ENCODE measurements around the gene SMTN.

SMTN gene

DNA sequence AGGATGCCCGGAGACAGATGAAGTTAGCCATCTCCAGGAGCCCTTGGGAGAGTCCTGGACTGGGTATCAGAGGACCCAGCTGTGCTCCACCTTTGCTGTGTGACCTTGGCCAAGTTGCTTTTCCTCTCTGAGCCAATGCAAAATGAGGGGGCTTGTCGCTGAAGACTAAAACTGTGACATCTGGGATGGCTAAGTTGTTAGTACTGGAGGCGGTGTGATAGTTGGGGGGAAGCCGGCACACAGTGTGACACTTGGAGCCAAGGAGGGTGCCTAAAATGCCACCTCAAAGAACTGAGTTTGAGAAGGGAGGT lies 42.1 kb downstream of the SMTN start:
- Histone ChIP-seq H3K9ac (ENCODE audit: low read length) (peak overlapping the region; percentile 31), H3K4me1 (ENCODE audit: control insufficient read depth, insufficient read depth, low read length) (peaks cover 21% of the 10 kb centered on the region)

DNA sequence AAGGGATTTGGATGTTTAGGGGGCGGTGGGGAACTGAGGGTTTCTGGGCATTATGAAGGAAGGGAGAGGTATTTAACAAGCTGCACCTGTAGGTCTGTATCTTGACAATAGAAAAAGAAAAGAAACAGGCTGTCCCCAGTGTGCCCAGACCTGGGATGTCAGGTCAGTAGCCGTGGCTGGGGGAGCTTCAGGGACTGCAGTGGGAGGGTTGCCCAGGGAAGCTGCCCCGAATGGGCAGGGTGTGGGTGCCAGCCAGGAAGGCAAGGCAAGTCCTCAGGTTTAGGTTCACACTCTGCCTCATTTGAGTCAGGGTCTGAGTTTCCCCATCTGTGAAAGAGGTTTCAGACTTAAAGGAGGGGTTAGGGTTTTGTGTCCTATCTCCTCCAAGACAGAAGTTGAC lies 43.2 kb downstream of the SMTN start:
- no peaks in the 10 kb centered on the region for H3K9me3 ChIP-seq (ENCODE audit: control insufficient read depth, insufficient read depth, low read depth, low read length)
- H3K27ac ChIP-seq (ENCODE audit: low read depth, low read length), result no peak overlapping the region
- H3K4me1 ChIP-seq (ENCODE audit: control insufficient read depth, insufficient read depth, low read length), result peaks cover 21% of the 10 kb centered on the region
- no peak overlapping the region for H3K9ac ChIP-seq (ENCODE audit: low read length)
- no peaks in the 10 kb centered on the region for H3K36me3 ChIP-seq (ENCODE audit: control insufficient read depth, insufficient read depth, low read length)
- no peak overlapping the region for H3K4me3 ChIP-seq (ENCODE audit: low read depth, low read length)
- no peaks in the 10 kb centered on the region for H3K27me3 ChIP-seq (ENCODE audit: control insufficient read depth, insufficient read depth, low read length)

More for the DNA sequence above, 42.1 kb downstream of the SMTN start:
- Histone ChIP-seq H3K27me3 (ENCODE audit: control insufficient read depth, insufficient read depth, low read length) (no peaks in the 10 kb centered on the region), H3K4me3 (ENCODE audit: low read depth, low read length) (peak overlapping the region; percentile 63), H3K36me3 (ENCODE audit: control insufficient read depth, insufficient read depth, low read length) (no peaks in the 10 kb centered on the region), H3K9me3 (ENCODE audit: control insufficient read depth, insufficient read depth, low read depth, low read length) (no peaks in the 10 kb centered on the region), H3K27ac (ENCODE audit: low read depth, low read length) (no peak overlapping the region)

DNA sequence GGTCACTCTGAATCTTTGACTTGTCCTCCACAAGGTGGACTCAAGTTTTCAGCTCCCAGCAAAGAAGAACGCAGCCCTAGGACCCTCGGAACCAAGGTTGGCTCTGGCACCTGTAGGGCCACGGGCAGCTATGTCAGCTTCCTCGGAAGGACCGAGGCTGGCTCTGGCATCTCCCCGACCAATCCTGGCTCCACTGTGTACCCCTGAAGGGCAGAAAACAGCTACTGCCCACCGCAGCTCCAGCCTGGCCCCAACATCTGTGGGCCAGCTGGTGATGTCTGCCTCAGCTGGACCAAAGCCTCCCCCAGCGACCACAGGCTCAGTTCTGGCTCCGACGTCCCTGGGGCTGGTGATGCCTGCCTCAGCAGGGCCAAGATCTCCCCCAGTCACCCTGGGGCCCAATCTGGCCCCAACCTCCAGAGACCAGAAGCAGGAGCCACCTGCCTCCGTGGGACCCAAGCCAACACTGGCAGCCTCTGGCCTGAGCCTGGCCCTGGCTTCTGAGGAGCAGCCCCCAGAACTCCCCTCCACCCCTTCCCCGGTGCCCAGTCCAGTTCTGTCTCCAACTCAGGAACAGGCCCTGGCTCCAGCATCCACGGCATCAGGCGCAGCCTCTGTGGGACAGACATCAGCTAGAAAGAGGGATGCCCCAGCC lies 43.8 kb downstream of the SMTN start:
- Histone ChIP-seq H3K9ac (ENCODE audit: low read length) (no peak overlapping the region), H3K4me3 (ENCODE audit: low read depth, low read length) (no peak overlapping the region), H3K27ac (ENCODE audit: low read depth, low read length) (no peak overlapping the region), H3K9me3 (ENCODE audit: control insufficient read depth, insufficient read depth, low read depth, low read length) (no peaks in the 10 kb centered on the region), H3K36me3 (ENCODE audit: control insufficient read depth, insufficient read depth, low read length) (no peaks in the 10 kb centered on the region), H3K27me3 (ENCODE audit: control insufficient read depth, insufficient read depth, low read length) (no peaks in the 10 kb centered on the region), H3K4me1 (ENCODE audit: control insufficient read depth, insufficient read depth, low read length) (peaks cover 21% of the 10 kb centered on the region)

DNA sequence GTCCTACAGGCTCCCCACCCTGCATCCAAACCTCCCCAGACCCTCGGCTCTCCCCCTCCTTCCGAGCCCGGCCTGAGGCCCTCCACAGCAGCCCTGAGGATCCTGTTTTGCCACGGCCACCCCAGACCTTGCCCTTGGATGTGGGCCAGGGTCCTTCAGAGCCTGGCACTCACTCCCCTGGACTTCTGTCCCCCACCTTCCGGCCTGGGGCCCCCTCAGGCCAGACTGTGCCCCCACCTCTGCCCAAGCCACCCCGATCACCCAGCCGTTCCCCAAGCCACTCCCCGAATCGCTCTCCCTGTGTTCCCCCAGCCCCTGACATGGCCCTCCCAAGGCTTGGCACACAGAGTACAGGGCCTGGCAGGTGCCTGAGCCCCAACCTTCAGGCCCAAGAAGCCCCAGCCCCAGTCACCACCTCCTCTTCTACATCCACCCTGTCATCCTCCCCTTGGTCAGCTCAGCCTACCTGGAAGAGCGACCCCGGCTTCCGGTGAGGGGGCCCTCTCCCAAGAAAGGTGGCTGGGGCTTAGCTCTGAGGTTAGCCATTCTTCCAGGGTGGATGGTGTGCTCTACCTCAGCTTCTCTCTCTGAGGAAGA lies 44.5 kb downstream of the SMTN start:
- no peaks in the 10 kb centered on the region for H3K9me3 ChIP-seq (ENCODE audit: control insufficient read depth, insufficient read depth, low read depth, low read length)
- H3K4me1 ChIP-seq (ENCODE audit: control insufficient read depth, insufficient read depth, low read length), result peaks cover 21% of the 10 kb centered on the region
- H3K4me3 ChIP-seq (ENCODE audit: low read depth, low read length), result no peak overlapping the region
- H3K27me3 ChIP-seq (ENCODE audit: control insufficient read depth, insufficient read depth, low read length), result no peaks in the 10 kb centered on the region
- no peak overlapping the region for H3K9ac ChIP-seq (ENCODE audit: low read length)
- H3K27ac ChIP-seq (ENCODE audit: low read depth, low read length), result no peak overlapping the region
- H3K36me3 ChIP-seq (ENCODE audit: control insufficient read depth, insufficient read depth, low read length), result no peaks in the 10 kb centered on the region

DNA sequence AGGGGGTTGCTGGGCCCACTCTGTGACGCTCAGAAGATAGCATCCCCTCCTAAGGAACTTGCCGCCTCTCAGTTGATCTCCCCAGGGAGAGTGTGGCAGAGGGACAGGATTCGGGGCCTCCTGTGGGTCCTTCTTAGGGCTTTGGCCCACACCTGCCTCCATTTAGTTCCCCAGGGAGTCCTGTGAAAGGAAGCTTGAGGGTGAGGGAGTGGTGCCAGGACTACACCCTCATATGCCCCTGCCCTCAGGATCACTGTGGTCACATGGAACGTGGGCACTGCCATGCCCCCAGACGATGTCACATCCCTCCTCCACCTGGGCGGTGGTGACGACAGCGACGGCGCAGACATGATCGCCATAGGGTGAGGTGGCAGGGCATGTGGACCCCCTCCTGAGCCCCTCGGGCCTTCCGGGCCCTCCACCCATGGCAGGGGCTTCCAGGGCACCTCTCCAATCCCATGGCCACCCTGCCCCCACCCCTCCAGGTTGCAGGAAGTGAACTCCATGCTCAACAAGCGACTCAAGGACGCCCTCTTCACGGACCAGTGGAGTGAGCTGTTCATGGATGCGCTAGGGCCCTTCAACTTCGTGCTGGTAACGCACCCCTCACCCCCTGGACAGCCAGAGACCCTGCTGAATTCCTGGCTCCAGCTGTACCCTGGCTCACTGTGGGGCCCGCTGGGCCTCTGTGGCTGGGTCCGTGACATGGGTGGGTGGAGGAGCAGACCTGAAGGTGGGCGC lies 45.2 kb downstream of the SMTN start:
- H3K4me1 ChIP-seq (ENCODE audit: control insufficient read depth, insufficient read depth, low read length), result peaks cover 21% of the 10 kb centered on the region
- no peaks in the 10 kb centered on the region for H3K9me3 ChIP-seq (ENCODE audit: control insufficient read depth, insufficient read depth, low read depth, low read length)
- H3K27me3 ChIP-seq (ENCODE audit: control insufficient read depth, insufficient read depth, low read length), result no peaks in the 10 kb centered on the region
- H3K36me3 ChIP-seq (ENCODE audit: control insufficient read depth, insufficient read depth, low read length), result no peaks in the 10 kb centered on the region
- no peak overlapping the region for H3K27ac ChIP-seq (ENCODE audit: low read depth, low read length)
- H3K9ac ChIP-seq (ENCODE audit: low read length), result no peak overlapping the region
- H3K4me3 ChIP-seq (ENCODE audit: low read depth, low read length), result no peak overlapping the region

DNA sequence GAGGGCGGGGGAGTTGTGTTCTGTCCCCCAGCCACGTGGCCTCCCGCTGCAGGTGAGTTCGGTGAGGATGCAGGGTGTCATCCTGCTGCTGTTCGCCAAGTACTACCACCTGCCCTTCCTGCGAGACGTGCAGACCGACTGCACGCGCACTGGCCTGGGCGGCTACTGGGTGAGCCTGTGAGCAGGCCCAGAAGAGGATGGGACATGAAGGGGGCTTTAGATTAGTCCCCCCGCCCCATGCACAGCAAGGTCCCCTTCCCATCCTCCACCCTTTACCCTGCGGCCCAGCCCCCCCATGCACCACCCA lies 45.7 kb downstream of the SMTN start:
- Histone ChIP-seq H3K9me3 (ENCODE audit: control insufficient read depth, insufficient read depth, low read depth, low read length) (no peaks in the 10 kb centered on the region), H3K27me3 (ENCODE audit: control insufficient read depth, insufficient read depth, low read length) (no peaks in the 10 kb centered on the region), H3K27ac (ENCODE audit: low read depth, low read length) (no peak overlapping the region), H3K9ac (ENCODE audit: low read length) (no peak overlapping the region), H3K36me3 (ENCODE audit: control insufficient read depth, insufficient read depth, low read length) (no peaks in the 10 kb centered on the region), H3K4me3 (ENCODE audit: low read depth, low read length) (no peak overlapping the region), H3K4me1 (ENCODE audit: control insufficient read depth, insufficient read depth, low read length) (peaks cover 21% of the 10 kb centered on the region)

DNA sequence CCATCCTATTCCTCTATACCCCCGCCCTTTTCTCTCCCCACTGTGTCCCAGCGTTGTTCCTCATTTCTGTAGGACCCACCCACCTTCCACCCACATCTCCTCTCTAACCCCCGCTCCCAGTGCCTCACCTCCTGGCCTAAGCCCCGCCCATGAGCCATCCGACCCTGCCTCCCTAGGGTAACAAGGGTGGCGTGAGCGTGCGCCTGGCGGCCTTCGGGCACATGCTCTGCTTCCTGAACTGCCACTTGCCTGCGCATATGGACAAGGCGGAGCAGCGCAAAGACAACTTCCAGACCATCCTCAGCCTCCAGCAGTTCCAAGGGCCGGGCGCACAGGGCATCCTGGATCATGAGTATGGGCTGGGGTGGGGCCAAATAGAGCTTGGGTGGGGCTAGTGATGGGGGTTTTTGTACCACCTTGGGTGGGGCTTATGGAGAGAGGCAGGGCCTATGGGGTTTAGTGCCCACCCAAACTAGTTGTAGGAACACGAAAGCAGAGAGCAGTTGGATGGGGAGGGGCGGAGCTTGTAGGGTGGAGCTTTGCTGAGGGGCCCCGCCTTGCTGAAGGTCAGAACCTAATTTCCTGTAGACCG lies 46.2 kb downstream of the SMTN start:
- no peak overlapping the region for H3K9ac ChIP-seq (ENCODE audit: low read length)
- no peaks in the 10 kb centered on the region for H3K27me3 ChIP-seq (ENCODE audit: control insufficient read depth, insufficient read depth, low read length)
- peaks cover 19% of the 10 kb centered on the region for H3K4me1 ChIP-seq (ENCODE audit: control insufficient read depth, insufficient read depth, low read length)
- no peaks in the 10 kb centered on the region for H3K9me3 ChIP-seq (ENCODE audit: control insufficient read depth, insufficient read depth, low read depth, low read length)
- peak overlapping the region; percentile 44; the same call in 1 of the 2 replicates for H3K4me3 ChIP-seq (ENCODE audit: low read depth, low read length)
- H3K27ac ChIP-seq (ENCODE audit: low read depth, low read length), result no peak overlapping the region
- H3K36me3 ChIP-seq (ENCODE audit: control insufficient read depth, insufficient read depth, low read length), result no peaks in the 10 kb centered on the region; the same call in 1 of the 2 replicates

DNA sequence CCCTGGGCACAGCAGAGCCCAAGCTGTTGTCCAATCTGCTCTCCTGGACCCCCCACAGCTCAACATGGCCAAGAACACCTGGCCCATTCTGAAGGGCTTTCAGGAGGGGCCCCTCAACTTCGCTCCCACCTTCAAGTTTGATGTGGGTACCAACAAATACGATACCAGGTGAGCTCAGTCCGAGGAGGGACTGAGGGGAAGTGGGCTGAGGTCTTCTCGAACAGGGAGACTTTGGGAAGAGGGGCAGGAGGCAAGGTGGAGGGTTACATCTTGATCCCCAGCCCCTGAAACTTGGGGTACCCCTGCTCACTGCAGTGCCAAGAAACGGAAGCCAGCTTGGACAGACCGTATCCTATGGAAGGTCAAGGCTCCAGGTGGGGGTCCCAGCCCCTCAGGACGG lies 47.0 kb downstream of the SMTN start:
- peaks cover 6% of the 10 kb centered on the region; the same call in 1 of the 2 replicates for H3K36me3 ChIP-seq (ENCODE audit: control insufficient read depth, insufficient read depth, low read length)
- no peaks in the 10 kb centered on the region for H3K27me3 ChIP-seq (ENCODE audit: control insufficient read depth, insufficient read depth, low read length)

DNA sequence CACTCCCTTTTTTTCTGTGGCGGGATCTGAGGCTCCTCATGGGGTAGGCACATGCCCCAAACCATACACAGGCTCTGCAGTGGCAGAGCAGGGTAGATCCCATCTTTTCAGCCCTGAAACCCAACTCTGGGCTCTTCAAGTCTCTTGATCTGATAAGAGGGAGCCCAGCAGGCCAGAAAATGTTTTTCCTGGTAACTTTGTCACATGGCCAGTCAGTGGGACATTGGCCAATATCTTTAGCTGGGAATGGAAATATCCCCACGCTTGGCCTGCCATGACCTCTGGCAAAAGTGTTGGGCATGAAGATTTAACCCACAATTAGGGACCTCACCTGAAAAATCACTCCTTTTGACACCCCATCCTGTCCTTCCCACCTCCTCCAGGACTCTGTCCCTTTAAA lies 49.8 kb downstream of the SMTN start:
- no peak overlapping the region for H3K4me3 ChIP-seq (ENCODE audit: low read depth, low read length)
- peaks cover 7% of the 10 kb centered on the region; the same call in 1 of the 2 replicates for H3K4me1 ChIP-seq (ENCODE audit: control insufficient read depth, insufficient read depth, low read length)
- H3K36me3 ChIP-seq (ENCODE audit: control insufficient read depth, insufficient read depth, low read length), result peaks cover 28% of the 10 kb centered on the region
- H3K27me3 ChIP-seq (ENCODE audit: control insufficient read depth, insufficient read depth, low read length), result no peaks in the 10 kb centered on the region
- H3K27ac ChIP-seq (ENCODE audit: low read depth, low read length), result no peak overlapping the region
- no peaks in the 10 kb centered on the region for H3K9me3 ChIP-seq (ENCODE audit: control insufficient read depth, insufficient read depth, low read depth, low read length)
- no peak overlapping the region for H3K9ac ChIP-seq (ENCODE audit: low read length)

More for the DNA sequence above, 47.0 kb downstream of the SMTN start:
- no peak overlapping the region for H3K4me3 ChIP-seq (ENCODE audit: low read depth, low read length)
- no peaks in the 10 kb centered on the region for H3K9me3 ChIP-seq (ENCODE audit: control insufficient read depth, insufficient read depth, low read depth, low read length)
- H3K27ac ChIP-seq (ENCODE audit: low read depth, low read length), result no peak overlapping the region
- H3K9ac ChIP-seq (ENCODE audit: low read length), result no peak overlapping the region
- peaks cover 11% of the 10 kb centered on the region for H3K4me1 ChIP-seq (ENCODE audit: control insufficient read depth, insufficient read depth, low read length)

DNA sequence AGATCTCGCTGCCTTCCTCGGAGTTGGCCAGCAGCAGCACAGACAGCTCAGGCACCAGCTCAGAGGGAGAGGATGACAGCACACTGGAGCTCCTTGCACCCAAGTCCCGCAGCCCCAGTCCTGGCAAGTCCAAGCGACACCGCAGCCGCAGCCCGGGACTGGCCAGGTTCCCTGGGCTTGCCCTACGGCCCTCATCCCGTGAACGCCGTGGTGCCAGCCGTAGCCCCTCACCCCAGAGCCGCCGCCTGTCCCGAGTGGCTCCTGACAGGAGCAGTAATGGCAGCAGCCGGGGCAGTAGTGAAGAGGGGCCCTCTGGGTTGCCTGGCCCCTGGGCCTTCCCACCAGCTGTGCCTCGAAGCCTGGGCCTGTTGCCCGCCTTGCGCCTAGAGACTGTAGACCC lies 52.8 kb downstream of the SMTN start:
- Histone ChIP-seq H3K27ac (ENCODE audit: low read depth, low read length) (no peak overlapping the region), H3K9me3 (ENCODE audit: control insufficient read depth, insufficient read depth, low read depth, low read length) (no peaks in the 10 kb centered on the region), H3K4me3 (ENCODE audit: low read depth, low read length) (no peak overlapping the region), H3K27me3 (ENCODE audit: control insufficient read depth, insufficient read depth, low read length) (no peaks in the 10 kb centered on the region), H3K36me3 (ENCODE audit: control insufficient read depth, insufficient read depth, low read length) (peaks cover 51% of the 10 kb centered on the region), H3K4me1 (ENCODE audit: control insufficient read depth, insufficient read depth, low read length) (peaks cover 3% of the 10 kb centered on the region; the same call in 1 of the 2 replicates), H3K9ac (ENCODE audit: low read length) (peak overlapping the region; percentile 7)

DNA sequence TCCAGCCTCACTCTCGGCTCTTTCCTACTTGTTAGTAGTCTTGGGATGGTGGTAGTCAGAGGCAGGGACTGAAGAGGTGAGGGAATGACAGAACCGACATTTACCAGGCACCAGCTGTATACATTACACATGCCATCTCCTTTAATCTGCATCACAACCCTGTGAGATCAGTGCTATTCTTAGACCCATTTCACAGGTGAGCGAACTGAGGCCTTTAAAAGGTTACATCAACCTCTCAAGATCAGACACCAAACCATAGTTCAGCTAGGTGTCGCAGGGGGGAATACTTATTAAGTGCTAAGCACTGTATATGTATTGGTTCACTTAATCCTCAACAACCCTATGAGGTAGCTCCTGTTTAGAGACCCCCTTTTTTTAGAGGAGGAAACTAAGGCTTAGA lies 53.6 kb downstream of the SMTN start:
- Histone ChIP-seq H3K4me3 (ENCODE audit: low read depth, low read length) (no peak overlapping the region), H3K9ac (ENCODE audit: low read length) (no peak overlapping the region), H3K27me3 (ENCODE audit: control insufficient read depth, insufficient read depth, low read length) (no peaks in the 10 kb centered on the region), H3K9me3 (ENCODE audit: control insufficient read depth, insufficient read depth, low read depth, low read length) (no peaks in the 10 kb centered on the region), H3K36me3 (ENCODE audit: control insufficient read depth, insufficient read depth, low read length) (peaks cover 51% of the 10 kb centered on the region), H3K27ac (ENCODE audit: low read depth, low read length) (no peak overlapping the region), H3K4me1 (ENCODE audit: control insufficient read depth, insufficient read depth, low read length) (peaks cover 9% of the 10 kb centered on the region; the same call in 1 of the 2 replicates)
